Fibroblast of gingiva (primary cell): ENCODE results near the gene KDM4C.
A peak's percentile ranks its signal among the peaks of the same experiment; 100 is the strongest.

Experiments used
- DNase-seq: peaks from one replicate; pipeline ENCODE4 v3.0.0-alpha.2; 2011; ENCODE audit warnings: low read depth

The KDM4C gene

GRCh38 chr9:7045361-7045760 is 287.6 kb downstream of the KDM4C start:
- DNase-seq: peak; percentile 19

GRCh38 chr9:7051711-7052110 is 293.9 kb downstream of the KDM4C start:
- no peak for DNase-seq

GRCh38 chr9:7053903-7054302 is 296.1 kb downstream of the KDM4C start:
- no peak for DNase-seq

GRCh38 chr9:7055171-7055903 is 297.6 kb downstream of the KDM4C start:
- no peak for DNase-seq

GRCh38 chr9:7056254-7056653 is 298.5 kb downstream of the KDM4C start:
- no peak for DNase-seq

- peak; percentile 35 for DNase-seq
Measured at GRCh38 chr9:7058473-7058872, 300.7 kb downstream of the KDM4C start.

- DNase-seq: no peak
Measured at GRCh38 chr9:7067169-7067568, 309.4 kb downstream of the KDM4C start.

- no peak for DNase-seq
Measured at GRCh38 chr9:7071916-7072315, 314.1 kb downstream of the KDM4C start.

- DNase-seq: no peak
Measured at GRCh38 chr9:7073706-7074105, 315.9 kb downstream of the KDM4C start.

GRCh38 chr9:7075154-7075553 is 317.4 kb downstream of the KDM4C start:
- no peak for DNase-seq

GRCh38 chr9:7079051-7079450 is 321.3 kb downstream of the KDM4C start:
- DNase-seq: no peak

- no peak for DNase-seq
Measured at GRCh38 chr9:7081065-7081600, 323.4 kb downstream of the KDM4C start.

- no peak for DNase-seq
Measured at GRCh38 chr9:7083192-7083591, 325.4 kb downstream of the KDM4C start.

- no peak for DNase-seq
Measured at GRCh38 chr9:7085357-7085756, 327.6 kb downstream of the KDM4C start.

- no peak for DNase-seq
Measured at GRCh38 chr9:7086389-7086788, 328.6 kb downstream of the KDM4C start.

GRCh38 chr9:7088611-7089010 is 330.8 kb downstream of the KDM4C start:
- no peak for DNase-seq

- no peak for DNase-seq
Measured at GRCh38 chr9:7089406-7090193, 331.8 kb downstream of the KDM4C start.

GRCh38 chr9:7093040-7093439 is 335.3 kb downstream of the KDM4C start:
- no peak for DNase-seq

- DNase-seq: no peak
Measured at GRCh38 chr9:7094052-7094451, 336.3 kb downstream of the KDM4C start.

- no peak for DNase-seq
Measured at GRCh38 chr9:7094576-7094975, 336.8 kb downstream of the KDM4C start.

- DNase-seq: no peak
Measured at GRCh38 chr9:7095058-7095457, 337.3 kb downstream of the KDM4C start.

GRCh38 chr9:7097040-7097715 is 339.4 kb downstream of the KDM4C start:
- DNase-seq: no peak
